CD4-positive, CD25-positive, alpha-beta regulatory T cell (primary cell): ENCODE measurements around the gene RPS6KA2. TPM values are rescaled to one million over a fixed set of nuclear protein-coding genes. Genes with fewer than 3 reads are reported as not detected.

ENCODE experiments used
- ATAC-seq, 2 donors: fragments of 150-1000 bp; cut with Tn5 transposase; one replicate each; pipeline ENCODE4 v1.10.0; 2021; ENCODE audit warnings: low read depth in 2 of 2, moderate number of reproducible peaks in 2 of 2, moderate library complexity in 1 of 2
- DNase-seq, 3 donors: peaks; one replicate each; pipeline versions ENCODE4 v3.0.0 to v3.0.0-alpha.2; 2012 to 2022; ENCODE audit warnings: mixed read lengths in 1 of 3
- H3K27ac ChIP-seq: one replicate; pipeline ENCODE4 v1.7.0; 2013; ENCODE audit warnings: mild to moderate bottlenecking, low read length; ENCODE audit not compliant: insufficient read depth, poor library complexity, severe bottlenecking
- H3K27me3 ChIP-seq: one replicate; pipeline ENCODE4 v1.7.0; 2013; ENCODE audit warnings: low read length; ENCODE audit not compliant: control insufficient read depth, insufficient read depth
- H3K36me3 ChIP-seq: one replicate; pipeline ENCODE4 v1.7.0; 2013; ENCODE audit warnings: mild to moderate bottlenecking, low read length, moderate library complexity; ENCODE audit not compliant: control insufficient read depth, insufficient read depth
- H3K4me1 ChIP-seq: 2 replicates; pipeline ENCODE4 v1.7.0; 2013; ENCODE audit warnings: mild to moderate bottlenecking, low read length; ENCODE audit not compliant: insufficient read depth, control insufficient read depth, poor library complexity, severe bottlenecking
- H3K4me3 ChIP-seq: one replicate; pipeline ENCODE4 v1.7.0; 2013; ENCODE audit warnings: low read depth, mild to moderate bottlenecking, low read length, moderate library complexity
- H3K9me3 ChIP-seq, 2 experiments: 1 replicate in 1 of 2; 2 replicates in 1 of 2; pipeline ENCODE4 v1.7.0; 2013; ENCODE audit warnings: low read length in 2 of 2, mild to moderate bottlenecking in 1 of 2, moderate library complexity in 1 of 2; ENCODE audit not compliant: control insufficient read depth in 2 of 2
- H3K27ac Mint-ChIP-seq, 3 donors: one replicate each; pipeline ENCODE4 v1.8.0; 2020 to 2022; ENCODE audit warnings: mild to moderate bottlenecking in 3 of 3, mixed read lengths in 3 of 3, moderate library complexity in 2 of 3
- H3K27me3 Mint-ChIP-seq: one replicate; pipeline ENCODE4 v1.8.0; 2022; ENCODE audit warnings: mild to moderate bottlenecking, mixed read lengths
- H3K36me3 Mint-ChIP-seq: one replicate; pipeline ENCODE4 v1.8.0; 2020; ENCODE audit warnings: mixed read lengths
- H3K4me1 Mint-ChIP-seq, 4 donors: one replicate each; pipeline ENCODE4 v1.8.0; 2020 to 2022; ENCODE audit warnings: mixed read lengths in 4 of 4, mild to moderate bottlenecking in 1 of 4
- H3K4me3 Mint-ChIP-seq, 4 donors: one replicate each; pipeline ENCODE4 v1.8.0; 2020 to 2022; ENCODE audit warnings: mild to moderate bottlenecking in 4 of 4, mixed read lengths in 4 of 4, moderate library complexity in 3 of 4
- H3K9me3 Mint-ChIP-seq, 7 donors: one replicate each; pipeline ENCODE4 v1.8.0; 2020 to 2022; ENCODE audit warnings: mixed read lengths in 7 of 7, mild to moderate bottlenecking in 3 of 7, moderate library complexity in 2 of 7
- polyA plus RNA-seq, 4 donors: library from polyadenylated mRNA; unstranded; fragments of 300-500 nt; fragmentation: Illumina TruSeq; gene quantifications; one replicate each; pipeline ENCODE4 v1.2.3, GENCODE V29; 2021
- total RNA-seq: library from RNA; stranded (reverse); gene quantifications from one replicate; pipeline ENCODE4 v1.2.3, GENCODE V29; 2022

Gene RPS6KA2
- total and polyA plus RNA-seq, 5 donors from 2014 or later: 3.3 to 7.4 (median 5.2) TPM

DNA sequence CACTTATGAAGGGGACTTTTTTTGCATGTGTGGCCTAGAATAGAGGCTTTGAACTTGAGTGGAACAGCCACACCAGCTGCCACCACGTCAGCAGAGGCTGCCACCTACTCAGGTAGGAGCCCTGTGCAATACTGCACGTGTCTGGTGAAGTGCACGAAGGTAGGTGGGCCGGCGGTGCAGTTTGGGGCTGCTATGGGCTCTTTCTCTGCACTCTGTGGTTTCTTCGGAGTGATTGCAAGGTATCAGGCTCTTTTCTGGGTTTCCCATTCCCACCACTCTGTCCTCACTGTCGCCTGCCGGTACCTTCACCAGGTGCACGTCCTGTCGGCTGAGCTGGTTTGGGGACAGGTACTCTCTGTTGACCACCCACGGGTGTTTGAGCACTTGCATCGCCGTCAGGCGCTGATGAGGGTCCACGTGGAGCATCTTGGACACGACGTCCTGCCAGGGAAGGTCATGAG is 213.5 kb downstream of the RPS6KA2 start:
- Histone ChIP-seq H3K27ac (no peak overlapping the region), H3K36me3 (no peaks in the 10 kb centered on the region), H3K9me3 (no peaks in the 10 kb centered on the region), H3K4me3 (peak overlapping the region; percentile 50), H3K27me3 (no peaks in the 10 kb centered on the region), H3K4me1 (peaks cover 76% of the 10 kb centered on the region)
- Mint-ChIP-seq H3K4me1 (peaks cover 18 to 85% (median 66%) of the 10 kb centered on the region in 4 donors), H3K9me3 (peaks cover 0 to 15% (median 2%) of the 10 kb centered on the region in 7 donors), H3K27ac (peak overlapping the region; percentile 66 to 99 (median 85)), H3K36me3 (peaks cover 14% of the 10 kb centered on the region), H3K27me3 (peaks cover 4% of the 10 kb centered on the region), H3K4me3 (peak overlapping the region in 3 of 4 donors; percentile 38 to 76 (median 67))
- ATAC-seq: no peak
- peak in 1 of 3 donors; percentile 10 for DNase-seq

GRCh38 chr6:166412911-166413384 is 214.1 kb downstream of the RPS6KA2 start:
- Mint-ChIP-seq H3K4me3 (peak overlapping the region in 3 of 4 donors; percentile 38 to 67 (median 66)), H3K36me3 (peaks cover 14% of the 10 kb centered on the region), H3K9me3 (peaks cover 0 to 15% (median 2%) of the 10 kb centered on the region in 7 donors), H3K4me1 (peaks cover 17 to 79% (median 61%) of the 10 kb centered on the region in 4 donors), H3K27me3 (peaks cover 4% of the 10 kb centered on the region), H3K27ac (peak overlapping the region; percentile 85 to 99 (median 97))
- DNase-seq: no peak
- no peak overlapping the region for H3K4me3 ChIP-seq
- ATAC-seq: no peak
- no peak overlapping the region for H3K27ac ChIP-seq
- H3K36me3 ChIP-seq: no peaks in the 10 kb centered on the region
- H3K27me3 ChIP-seq: no peaks in the 10 kb centered on the region
- H3K9me3 ChIP-seq: no peaks in the 10 kb centered on the region
- peaks cover 70% of the 10 kb centered on the region for H3K4me1 ChIP-seq

GRCh38 chr6:166412156-166412910 is 214.7 kb downstream of the RPS6KA2 start:
- DNase-seq (no peak), ATAC-seq (no peak)
- H3K4me3 ChIP-seq: peak overlapping the region; percentile 41
- peaks cover 65% of the 10 kb centered on the region for H3K4me1 ChIP-seq
- Mint-ChIP-seq H3K4me3 (peak overlapping the region; percentile 78 to 89 (median 82)), H3K27ac (peak overlapping the region; percentile 94 to 97 (median 96)), H3K27me3 (peaks cover 1% of the 10 kb centered on the region), H3K36me3 (peaks cover 14% of the 10 kb centered on the region), H3K9me3 (peaks cover 0 to 15% (median 2%) of the 10 kb centered on the region in 7 donors), H3K4me1 (peaks cover 16 to 73% (median 56%) of the 10 kb centered on the region in 4 donors)
- H3K9me3 ChIP-seq: no peaks in the 10 kb centered on the region
- no peaks in the 10 kb centered on the region for H3K27me3 ChIP-seq
- H3K27ac ChIP-seq: peak overlapping the region; percentile 56
- H3K36me3 ChIP-seq: no peaks in the 10 kb centered on the region

- peak in 2 of 3 donors; percentile 46 to 73 for DNase-seq
- H3K27me3 Mint-ChIP-seq: no peaks in the 10 kb centered on the region
- Histone ChIP-seq H3K27ac (peak overlapping the region; percentile 56), H3K4me3 (peak overlapping the region; percentile 57), H3K9me3 (no peaks in the 10 kb centered on the region), H3K4me1 (peaks cover 59% of the 10 kb centered on the region), H3K27me3 (no peaks in the 10 kb centered on the region), H3K36me3 (no peaks in the 10 kb centered on the region)
- peak overlapping the region; percentile 94 to 97 (median 96) for H3K27ac Mint-ChIP-seq
- H3K4me3 Mint-ChIP-seq: peak overlapping the region; percentile 78 to 89 (median 82)
- H3K36me3 Mint-ChIP-seq: peaks cover 8% of the 10 kb centered on the region
- H3K9me3 Mint-ChIP-seq: peaks cover 0 to 11% (median 0%) of the 10 kb centered on the region in 7 donors
- peak; percentile 72 to 75 for ATAC-seq
- H3K4me1 Mint-ChIP-seq: peaks cover 10 to 67% (median 50%) of the 10 kb centered on the region in 4 donors
These were observed 215.3 kb downstream of the RPS6KA2 start for GRCh38 chr6:166411721-166412151.

GRCh38 chr6:166411271-166411670 is 215.8 kb downstream of the RPS6KA2 start:
- H3K4me1 Mint-ChIP-seq: peaks cover 10 to 62% (median 45%) of the 10 kb centered on the region in 4 donors
- Histone ChIP-seq H3K36me3 (no peaks in the 10 kb centered on the region), H3K27me3 (no peaks in the 10 kb centered on the region), H3K27ac (peak overlapping the region; percentile 56), H3K4me1 (peaks cover 54% of the 10 kb centered on the region), H3K9me3 (no peaks in the 10 kb centered on the region), H3K4me3 (peak overlapping the region; percentile 57)
- peaks cover 6% of the 10 kb centered on the region for H3K36me3 Mint-ChIP-seq
- peaks cover 0 to 7% (median 0%) of the 10 kb centered on the region in 7 donors for H3K9me3 Mint-ChIP-seq
- H3K27me3 Mint-ChIP-seq: no peaks in the 10 kb centered on the region
- H3K4me3 Mint-ChIP-seq: peak overlapping the region in 3 of 4 donors; percentile 78 to 83 (median 82)
- H3K27ac Mint-ChIP-seq: peak overlapping the region; percentile 94 to 97 (median 96)
- DNase-seq (no peak), ATAC-seq (peak; percentile 10 to 28)

DNA sequence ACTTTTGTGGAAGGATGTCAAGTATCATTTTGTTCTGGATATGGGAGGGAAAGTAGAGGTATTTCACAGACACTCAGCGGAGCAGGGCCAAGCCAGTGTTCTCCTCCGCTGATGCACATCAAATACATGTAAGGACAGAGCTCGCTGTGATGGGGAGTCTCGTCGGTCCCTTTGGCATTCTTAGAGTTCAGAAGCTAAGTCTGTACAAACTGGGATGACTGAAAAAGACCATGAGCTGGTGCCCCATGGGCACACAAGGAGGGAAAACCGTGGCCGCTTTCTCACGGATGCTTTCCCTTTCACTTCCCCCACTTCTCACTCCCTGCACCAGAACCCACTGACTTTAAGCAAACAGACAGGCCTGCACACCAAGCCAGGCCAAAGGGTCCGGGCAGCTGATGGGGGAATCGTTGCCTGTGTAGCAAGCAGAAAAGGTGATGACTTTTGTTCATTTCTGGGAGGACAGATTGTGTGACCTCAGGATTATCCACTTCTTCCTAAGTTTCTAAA is 216.6 kb downstream of the RPS6KA2 start:
- H3K4me3 ChIP-seq: no peak overlapping the region
- Mint-ChIP-seq H3K27me3 (no peaks in the 10 kb centered on the region), H3K9me3 (no peaks in the 10 kb centered on the region), H3K36me3 (no peaks in the 10 kb centered on the region), H3K27ac (peak overlapping the region; percentile 54 to 94 (median 70)), H3K4me1 (peaks cover 10 to 55% (median 37%) of the 10 kb centered on the region in 4 donors), H3K4me3 (peak overlapping the region in 3 of 4 donors; percentile 8 to 62 (median 26))
- no peaks in the 10 kb centered on the region for H3K27me3 ChIP-seq
- DNase-seq (no peak), ATAC-seq (no peak)
- peaks cover 46% of the 10 kb centered on the region for H3K4me1 ChIP-seq
- H3K9me3 ChIP-seq: no peaks in the 10 kb centered on the region
- H3K27ac ChIP-seq: no peak overlapping the region
- H3K36me3 ChIP-seq: no peaks in the 10 kb centered on the region

DNA sequence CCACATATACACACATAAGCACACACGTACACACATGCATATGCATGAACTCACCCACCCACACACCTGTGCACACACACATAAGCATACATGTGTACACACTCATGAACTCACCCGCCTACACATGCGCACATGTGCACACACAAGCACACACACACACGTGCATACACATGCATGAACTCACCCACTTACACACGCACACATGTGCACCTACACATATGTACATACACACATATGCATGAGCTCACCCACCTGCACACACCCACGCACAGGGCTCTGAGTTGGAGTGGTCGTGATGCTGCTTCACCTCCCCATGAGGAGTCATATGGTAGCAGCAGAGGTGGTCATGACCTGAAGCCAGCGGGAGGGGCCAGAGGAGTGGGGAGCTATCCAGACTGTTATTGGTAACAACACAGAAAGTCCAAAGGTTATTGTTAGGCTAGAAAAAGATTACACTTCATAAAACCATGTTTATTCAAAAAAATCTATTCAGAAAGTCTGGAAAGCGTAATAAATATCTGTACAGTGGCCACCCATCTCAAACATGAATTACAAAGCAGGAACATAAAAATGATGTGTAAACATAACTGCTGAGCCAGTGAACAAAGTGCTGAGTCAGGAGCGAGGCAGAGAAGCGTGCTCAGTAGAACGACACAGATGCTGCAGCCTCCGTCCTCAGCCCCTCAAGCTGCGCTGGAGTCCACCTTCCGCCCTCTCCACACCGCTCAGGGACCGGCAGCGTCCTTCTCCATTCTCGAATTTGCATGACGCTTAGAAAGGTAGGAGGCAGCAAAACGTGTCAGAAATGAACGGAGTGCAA is 217.9 kb downstream of the RPS6KA2 start:
- H3K27ac Mint-ChIP-seq: peak overlapping the region in 1 of 3 donors; percentile 94
- H3K27ac ChIP-seq: no peak overlapping the region
- no peaks in the 10 kb centered on the region for H3K36me3 Mint-ChIP-seq
- no peaks in the 10 kb centered on the region for H3K9me3 ChIP-seq
- H3K27me3 ChIP-seq: no peaks in the 10 kb centered on the region
- H3K27me3 Mint-ChIP-seq: no peaks in the 10 kb centered on the region
- ATAC-seq (no peak), DNase-seq (no peak)
- H3K9me3 Mint-ChIP-seq: no peaks in the 10 kb centered on the region
- H3K36me3 ChIP-seq: no peaks in the 10 kb centered on the region
- peak overlapping the region in 1 of 4 donors; percentile 21 for H3K4me3 Mint-ChIP-seq
- peaks cover 5 to 42% (median 26%) of the 10 kb centered on the region in 4 donors for H3K4me1 Mint-ChIP-seq
- H3K4me1 ChIP-seq: peaks cover 33% of the 10 kb centered on the region
- H3K4me3 ChIP-seq: no peak overlapping the region
